ENCODE measurements around the gene MYO7B.
"Not testable (repeated sequence)": the region's sequence is repeated elsewhere in the genome, so short reads cannot be mapped to it uniquely, and the experiment has no call there.

The MYO7B gene

GRCh38 chr2:127517465-127517864, 18.0 kb upstream of the MYO7B start:
- no peak for DNase-seq
- in situ Hi-C loops (cut with MboI; ENCODE audit: low pct_unique_long_range_greater_than_20kb, low sequenced_read_pairs) = no loop called here

- no peak for DNase-seq
- in situ Hi-C loops (cut with MboI; ENCODE audit: low pct_unique_long_range_greater_than_20kb, low sequenced_read_pairs) = no loop called here
Measured at GRCh38 chr2:127520424-127520823, 15.1 kb upstream of the MYO7B start.

- in situ Hi-C loops (cut with MboI; ENCODE audit: low pct_unique_long_range_greater_than_20kb, low sequenced_read_pairs) = no loop called here
- DNase-seq = no peak
Measured at GRCh38 chr2:127523269-127523939, 12.1 kb upstream of the MYO7B start.

GRCh38 chr2:127524198-127524834, 11.2 kb upstream of the MYO7B start:
- in situ Hi-C loops (cut with MboI; ENCODE audit: low pct_unique_long_range_greater_than_20kb, low sequenced_read_pairs); DNase-seq: not testable (repeated sequence)

- peak; percentile 54 for DNase-seq
- in situ Hi-C loops (cut with MboI; ENCODE audit: low pct_unique_long_range_greater_than_20kb, low sequenced_read_pairs) = no loop called here
Measured at GRCh38 chr2:127525691-127526131, 9.8 kb upstream of the MYO7B start.

- in situ Hi-C loops (cut with MboI; ENCODE audit: low pct_unique_long_range_greater_than_20kb, low sequenced_read_pairs) = no loop called here
- peak; percentile 97 for DNase-seq
Measured at GRCh38 chr2:127526132-127527000, 9.1 kb upstream of the MYO7B start, which contains the start of gene IWS1. Gene IWS1 (minus strand): TSS chr2:127526489. CDS start chr2:127526208, 281 bp downstream.

- peak; percentile 70 for DNase-seq
- in situ Hi-C loops (cut with MboI; ENCODE audit: low pct_unique_long_range_greater_than_20kb, low sequenced_read_pairs) = no loop called here
Measured at GRCh38 chr2:127527001-127527804, 8.3 kb upstream of the MYO7B start.

GRCh38 chr2:127528487-127528886, 7.0 kb upstream of the MYO7B start:
- peak; percentile 12 for DNase-seq
- in situ Hi-C loops (cut with MboI; ENCODE audit: low pct_unique_long_range_greater_than_20kb, low sequenced_read_pairs) = no loop called here

GRCh38 chr2:127529416-127529815, 6.1 kb upstream of the MYO7B start:
- DNase-seq; in situ Hi-C loops (cut with MboI; ENCODE audit: low pct_unique_long_range_greater_than_20kb, low sequenced_read_pairs): not testable (repeated sequence)

- in situ Hi-C loops (cut with MboI; ENCODE audit: low pct_unique_long_range_greater_than_20kb, low sequenced_read_pairs) = no loop called here
- no peak for DNase-seq
Measured at GRCh38 chr2:127530245-127531140, 5.0 kb upstream of the MYO7B start.

- in situ Hi-C loops (cut with MboI; ENCODE audit: low pct_unique_long_range_greater_than_20kb, low sequenced_read_pairs) = no loop called here
- no peak for DNase-seq
Measured at GRCh38 chr2:127531221-127531648, 4.2 kb upstream of the MYO7B start.

- in situ Hi-C loops (cut with MboI; ENCODE audit: low pct_unique_long_range_greater_than_20kb, low sequenced_read_pairs) = no loop called here
- no peak for DNase-seq
Measured at GRCh38 chr2:127532296-127532695, 3.2 kb upstream of the MYO7B start.

- in situ Hi-C loops (cut with MboI; ENCODE audit: low pct_unique_long_range_greater_than_20kb, low sequenced_read_pairs) = no loop called here
- DNase-seq = no peak
Measured at GRCh38 chr2:127535918-127536317, 435 bp downstream of the MYO7B start.

GRCh38 chr2:127536707-127537541, 1.4 kb downstream of the MYO7B start:
- DNase-seq = no peak
- in situ Hi-C loops (cut with MboI; ENCODE audit: low pct_unique_long_range_greater_than_20kb, low sequenced_read_pairs) = no loop called here

- in situ Hi-C loops (cut with MboI; ENCODE audit: low pct_unique_long_range_greater_than_20kb, low sequenced_read_pairs) = no loop called here
- no peak for DNase-seq
Measured at GRCh38 chr2:127537644-127538043, 2.2 kb downstream of the MYO7B start.

GRCh38 chr2:127541809-127542208, 6.3 kb downstream of the MYO7B start:
- DNase-seq = no peak
- in situ Hi-C loops (cut with MboI; ENCODE audit: low pct_unique_long_range_greater_than_20kb, low sequenced_read_pairs) = no loop called here

GRCh38 chr2:127542231-127542630, 6.7 kb downstream of the MYO7B start:
- DNase-seq = no peak
- in situ Hi-C loops (cut with MboI; ENCODE audit: low pct_unique_long_range_greater_than_20kb, low sequenced_read_pairs) = no loop called here

Data from KBM-7 (cell line).